HCT116 (cell line): ENCODE data around the gene GRK6. TPM values are rescaled to one million over a fixed set of nuclear protein-coding genes. Genes with fewer than 3 reads are reported as not detected.

Experiments used
- ATAC-seq: fragments of 200-7000 bp; cut with Tn5 transposase; 2 replicates; pipeline ENCODE4 v1.9.1; 2020; ENCODE audit warnings: mild to moderate bottlenecking, moderate library complexity
- BruUV-seq: library from RNA; stranded (reverse); fragments of 400-500 nt; replicated peaks from 2 replicates; lab custom pipeline; 2021; lab: Mats Ljungman, UMichigan
- CTCF ChIA-PET: fragments of 300-600 bp; sonication (Branson Sonifier 250); formaldehyde crosslinking; loops from one replicate; lab custom pipeline; 2021; ENCODE audit warnings: antibody characterized with exemption; lab: Charles Lee
- POLR2A ChIA-PET: fragments of 300-600, 350-600 bp; sonication (Branson Sonifier 250); formaldehyde crosslinking; loops from one replicate; lab custom pipeline; 2021; ENCODE audit warnings: antibody characterized with exemption; lab: Charles Lee
- RAD21 ChIA-PET, 2 experiments: fragments of 300-600 bp; sonication (Branson Sonifier 250); formaldehyde crosslinking; loops; one replicate each; lab custom pipeline; 2023; ENCODE audit warnings: low total read pairs in 2 of 2; ENCODE audit not compliant: uncharacterized antibody in 2 of 2, unreplicated experiment in 2 of 2, low non-redundant PET in 1 of 2; lab: Charles Lee
- DNase-seq: peaks from one replicate; pipeline ENCODE4 v3.0.0-alpha.2; 2010; ENCODE audit warnings: low read depth, low spot score
- H2AFZ ChIP-seq: fragments of 200-600 bp; shearing (Covaris generic), sonication (generic); 2 replicates; pipeline ENCODE4 v1.6.1; 2017; ENCODE audit warnings: low read depth, mixed run types, mixed read lengths, antibody characterized with exemption, low read length; ENCODE audit not compliant: poor library complexity, severe bottlenecking
- H3K27ac ChIP-seq: 2 replicates; pipeline ENCODE4 v1.5.1; 2012; ENCODE audit warnings: low read depth, low read length
- H3K27me3 ChIP-seq: fragments of 200-600 bp; sonication (generic); 2 replicates; pipeline ENCODE4 v1.6.1; 2016; ENCODE audit warnings: mixed run types, low read length, mixed read lengths; ENCODE audit not compliant: insufficient read depth
- H3K36me3 ChIP-seq, 2 experiments: fragments of 200-500 bp in 1 of 2; fragments of 200-600 bp in 1 of 2; sonication (Bioruptor generic) in 1 of 2; sonication (generic) in 1 of 2; 2 replicates each; pipeline versions ENCODE4 v1.5.1 to v1.6.1; 2014 to 2016; ENCODE audit warnings: low read length in 2 of 2, inconsistent platforms in 1 of 2, mixed read lengths in 1 of 2, mixed run types in 1 of 2; ENCODE audit not compliant: insufficient read depth in 2 of 2, control insufficient read depth in 1 of 2
- H3K4me1 ChIP-seq, 2 experiments: fragments of 200-600 bp in 1 of 2; sonication (generic) in 1 of 2; 2 replicates each; pipeline versions ENCODE4 v1.5.1 to v1.6.1; 2012 to 2017; ENCODE audit warnings: low read length in 2 of 2, inconsistent platforms in 1 of 2, mild to moderate bottlenecking in 1 of 2, mixed read lengths in 1 of 2, mixed run types in 1 of 2, moderate library complexity in 1 of 2; ENCODE audit not compliant: insufficient read depth in 2 of 2, control insufficient read depth in 1 of 2
- H3K4me2 ChIP-seq: fragments of 200-600 bp; sonication (generic); 2 replicates; pipeline ENCODE4 v1.6.1; 2017; ENCODE audit warnings: mixed run types, low read length, mixed read lengths
- H3K4me3 ChIP-seq, 2 experiments: fragments of 200-600 bp in 1 of 2; sonication (generic) in 1 of 2; replicated peaks in 1 of 2; 2 replicates each; pipeline ENCODE4 v1.5.1; 2011 to 2016; ENCODE audit warnings: low read length in 2 of 2, control low read depth in 1 of 2, low read depth in 1 of 2, mild to moderate bottlenecking in 1 of 2, mixed read lengths in 1 of 2, mixed run types in 1 of 2
- H3K79me2 ChIP-seq: fragments of 200-600 bp; sonication (generic); 2 replicates; pipeline ENCODE4 v1.6.1; 2017; ENCODE audit warnings: mild to moderate bottlenecking, mixed run types, low read length, moderate library complexity, mixed read lengths; ENCODE audit not compliant: insufficient read depth
- H3K9ac ChIP-seq: fragments of 200-600 bp; sonication (generic); 2 replicates; pipeline ENCODE4 v1.6.1; 2016; ENCODE audit warnings: low read length, mixed read lengths
- H3K9me2 ChIP-seq: fragments of 200-600 bp; sonication (generic), shearing (Covaris generic); 2 replicates; pipeline ENCODE4 v1.6.1; 2017; ENCODE audit warnings: mixed run types, mild to moderate bottlenecking, moderate library complexity; ENCODE audit not compliant: insufficient read depth
- H3K9me3 ChIP-seq, 2 experiments: fragments of 200-500 bp in 1 of 2; fragments of 200-600 bp in 1 of 2; sonication (Bioruptor generic) in 1 of 2; sonication (generic) in 1 of 2; 2 replicates each; pipeline ENCODE4 v1.6.1; 2014 to 2017; ENCODE audit warnings: low read length in 2 of 2, mixed read lengths in 2 of 2, inconsistent platforms in 1 of 2, low read depth in 1 of 2, mild to moderate bottlenecking in 1 of 2, mixed run types in 1 of 2, moderate library complexity in 1 of 2; ENCODE audit not compliant: control insufficient read depth in 1 of 2, insufficient read depth in 1 of 2
- H4K20me1 ChIP-seq: fragments of 200-600 bp; sonication (generic), shearing (Covaris generic); 2 replicates; pipeline ENCODE4 v1.6.1; 2017; ENCODE audit warnings: mixed run types, mild to moderate bottlenecking, moderate library complexity; ENCODE audit not compliant: insufficient read depth
- CBX3 ChIP-seq: IDR thresholded peaks from 2 replicates; pipeline ENCODE4 v1.6.1; 2012; ENCODE audit warnings: low read depth
- CEBPB ChIP-seq: IDR thresholded peaks from 2 replicates; pipeline ENCODE4 v1.6.1; 2012; ENCODE audit warnings: low read depth
- EGR1 ChIP-seq: IDR thresholded peaks from 2 replicates; pipeline ENCODE4 v1.6.1; 2012; ENCODE audit warnings: low read depth
- EZH2 ChIP-seq: fragments of 200-600 bp; sonication (generic); IDR thresholded peaks from 2 replicates; pipeline ENCODE4 v1.6.1; 2017; ENCODE audit warnings: antibody characterized with exemption, mixed run types
- EZH2phosphoT487 ChIP-seq: fragments of 200-600 bp; IDR thresholded peaks from 2 replicates; pipeline ENCODE4 v1.6.1; 2018; ENCODE audit warnings: antibody characterized with exemption, borderline replicate concordance
- FOSL1 ChIP-seq: IDR thresholded peaks from 2 replicates; pipeline ENCODE4 v1.6.1; 2012; ENCODE audit warnings: low read depth
- POLR2A ChIP-seq: IDR thresholded peaks from 2 replicates; pipeline ENCODE4 v1.7.0; 2011; ENCODE audit warnings: borderline replicate concordance; ENCODE audit not compliant: insufficient read depth, insufficient read length; ENCODE audit errors: extremely low read depth
- RAD21 ChIP-seq: IDR thresholded peaks from 2 replicates; pipeline ENCODE4 v1.6.1; 2012; ENCODE audit warnings: low read depth, mild to moderate bottlenecking
- SP1 ChIP-seq: IDR thresholded peaks from 2 replicates; pipeline ENCODE4 v1.6.1; 2012; ENCODE audit warnings: low read depth
- TCF7L2 ChIP-seq: IDR thresholded peaks from 2 replicates; pipeline ENCODE4 v1.7.0; 2011; ENCODE audit warnings: borderline replicate concordance, inconsistent platforms; ENCODE audit not compliant: insufficient read depth, insufficient read length; ENCODE audit errors: extremely low read depth
- ZFX ChIP-seq: fragments of 450-650 bp; IDR thresholded peaks from 2 replicates; pipeline ENCODE4 v1.6.1; 2017
- ZNF274 ChIP-seq: fragments of 200-500 bp; sonication (Bioruptor generic); IDR thresholded peaks from 2 replicates; pipeline ENCODE4 v1.6.1; 2014; ENCODE audit warnings: mild to moderate bottlenecking, low read depth, low read length, inconsistent platforms
- intact Hi-C: fragments of 100-400 bp; cut with micrococcal nuclease; formaldehyde crosslinking; loops from 2 replicates; pipeline ENCODE4 v1.10.0; 2022
- total RNA-seq: library from RNA; stranded (reverse); gene quantifications from one replicate; pipeline ENCODE4 v1.2.1, GENCODE V29; 2021; ENCODE audit not compliant: unreplicated experiment
- TF ChIP-seq, protein P1 (sequence below): IDR thresholded peaks from 2 replicates; pipeline ENCODE4 v1.6.1; 2011; ENCODE audit warnings: mild to moderate bottlenecking, low read length, moderate library complexity; ENCODE audit not compliant: insufficient replicate concordance; ENCODE audit errors: extremely low read depth
- TF ChIP-seq, protein P2 (sequence below): IDR thresholded peaks from 2 replicates; pipeline ENCODE4 v1.6.1; 2012
- TF ChIP-seq, protein P3 (sequence below): IDR thresholded peaks from 2 replicates; pipeline ENCODE4 v1.6.1; 2012

Gene GRK6
- total RNA-seq, 1 experiment from 2014 or later = 89.3 TPM

DNA sequence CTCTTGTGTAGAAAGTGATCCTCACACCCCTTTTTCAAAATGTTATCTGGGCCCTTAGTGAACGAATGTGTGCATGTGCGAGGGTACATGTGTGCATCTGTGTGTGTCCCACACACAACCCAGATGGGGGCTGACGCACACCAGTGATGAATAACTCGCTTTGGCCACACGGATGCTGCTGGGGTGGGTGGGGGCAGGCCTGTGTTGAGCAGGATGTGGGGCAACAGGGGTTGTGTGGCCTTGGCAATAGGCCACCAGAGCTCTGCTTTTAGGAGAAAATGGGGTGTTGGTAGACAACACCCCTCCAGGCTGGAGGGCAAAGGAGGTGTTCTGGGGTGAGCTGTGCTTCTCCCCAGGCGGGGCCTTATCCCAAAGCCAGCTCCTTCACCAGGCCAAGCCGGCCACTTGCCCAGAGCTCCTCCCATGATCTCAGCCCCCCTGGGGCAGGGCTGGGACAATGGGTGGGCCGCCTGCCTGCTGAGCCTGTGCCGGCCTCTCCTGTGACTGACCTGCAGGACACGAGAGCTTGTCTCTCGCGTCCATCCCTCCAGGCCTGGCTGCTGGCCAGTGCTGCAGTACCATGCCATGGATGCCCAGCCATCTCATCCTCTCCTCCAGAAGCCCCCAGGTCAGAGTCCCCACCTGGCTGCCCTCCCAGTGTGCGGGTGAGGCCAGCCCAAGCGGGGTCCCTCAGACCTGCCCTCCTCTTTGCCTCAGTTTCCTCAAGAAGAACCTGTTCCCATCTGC is 45.3 kb downstream of the GRK6 start:
- Histone ChIP-seq H3K4me1 (peaks cover 8 to 53% of the 10 kb centered on the region in 2 experiments; a peak in 3 of 4 replicates), H3K27me3 (no peaks in the 10 kb centered on the region), H3K9ac (peak overlapping the region; percentile 89), H4K20me1 (no peaks in the 10 kb centered on the region), H3K79me2 (peaks cover 39% of the 10 kb centered on the region), H3K27ac (peak overlapping the region; percentile 84), H3K4me2 (peak overlapping the region; percentile 97), H3K4me3 (peak overlapping the region; percentile 85 to 92), H3K9me3 (no peaks in the 10 kb centered on the region), H3K9me2 (no peaks in the 10 kb centered on the region), H3K36me3 (peaks cover 12 to 15% of the 10 kb centered on the region in 2 experiments; a peak in 3 of 4 replicates), H2AFZ (no peak overlapping the region)
- ATAC-seq (no peak), DNase-seq (no peak)
- POLR2A ChIA-PET = interaction anchor here (0.7 to 2.6 kb wide), 5 partner anchors 10 to 44 kb away, joined by 3 to 8 read pairs (median 4); no protein-coding TSS in a partner anchor
- RAD21 ChIA-PET = no interaction called here
- intact Hi-C loops = no loop called here
- no peak for TF ChIP-seq CEBPB
- TF ChIP-seq ZFX = no peak
- TF ChIP-seq EZH2 = no peak
- TF ChIP-seq EZH2phosphoT487 = no peak
- TF ChIP-seq CBX3 = no peak
- TF ChIP-seq, protein P1, sequence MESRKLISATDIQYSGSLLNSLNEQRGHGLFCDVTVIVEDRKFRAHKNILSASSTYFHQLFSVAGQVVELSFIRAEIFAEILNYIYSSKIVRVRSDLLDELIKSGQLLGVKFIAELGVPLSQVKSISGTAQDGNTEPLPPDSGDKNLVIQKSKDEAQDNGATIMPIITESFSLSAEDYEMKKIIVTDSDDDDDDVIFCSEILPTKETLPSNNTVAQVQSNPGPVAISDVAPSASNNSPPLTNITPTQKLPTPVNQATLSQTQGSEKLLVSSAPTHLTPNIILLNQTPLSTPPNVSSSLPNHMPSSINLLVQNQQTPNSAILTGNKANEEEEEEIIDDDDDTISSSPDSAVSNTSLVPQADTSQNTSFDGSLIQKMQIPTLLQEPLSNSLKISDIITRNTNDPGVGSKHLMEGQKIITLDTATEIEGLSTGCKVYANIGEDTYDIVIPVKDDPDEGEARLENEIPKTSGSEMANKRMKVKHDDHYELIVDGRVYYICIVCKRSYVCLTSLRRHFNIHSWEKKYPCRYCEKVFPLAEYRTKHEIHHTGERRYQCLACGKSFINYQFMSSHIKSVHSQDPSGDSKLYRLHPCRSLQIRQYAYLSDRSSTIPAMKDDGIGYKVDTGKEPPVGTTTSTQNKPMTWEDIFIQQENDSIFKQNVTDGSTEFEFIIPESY = no peak
- TF ChIP-seq SP1 = no peak
- no peak for TF ChIP-seq TCF7L2
- no peak for TF ChIP-seq FOSL1
- TF ChIP-seq, protein P2, sequence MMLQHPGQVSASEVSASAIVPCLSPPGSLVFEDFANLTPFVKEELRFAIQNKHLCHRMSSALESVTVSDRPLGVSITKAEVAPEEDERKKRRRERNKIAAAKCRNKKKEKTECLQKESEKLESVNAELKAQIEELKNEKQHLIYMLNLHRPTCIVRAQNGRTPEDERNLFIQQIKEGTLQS = no peak
- TF ChIP-seq EGR1 = no peak
- TF ChIP-seq RAD21 = no peak
- TF ChIP-seq POLR2A = no peak
- TF ChIP-seq ZNF274 = no peak
- TF ChIP-seq, protein P3, sequence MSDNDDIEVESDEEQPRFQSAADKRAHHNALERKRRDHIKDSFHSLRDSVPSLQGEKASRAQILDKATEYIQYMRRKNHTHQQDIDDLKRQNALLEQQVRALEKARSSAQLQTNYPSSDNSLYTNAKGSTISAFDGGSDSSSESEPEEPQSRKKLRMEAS = no peak
- CTCF ChIA-PET = interaction anchor here (1.2 to 1.9 kb wide), 2 partner anchors 17 to 23 kb away, joined by 3 to 6 read pairs; no protein-coding TSS in a partner anchor
- no TSS peak for BruUV-seq
